ENCODE data around the gene TIMM21. TPM values are rescaled to one million over a fixed set of nuclear protein-coding genes. Genes with fewer than 3 reads are reported as not detected.

Gene TIMM21
- total and polyA plus RNA-seq, 9 of the 15 experiments (the other 6 are each of a cell fraction or from before 2014, with no cell fraction given) = 54.7 to 229 (median 83.3) TPM

DNA sequence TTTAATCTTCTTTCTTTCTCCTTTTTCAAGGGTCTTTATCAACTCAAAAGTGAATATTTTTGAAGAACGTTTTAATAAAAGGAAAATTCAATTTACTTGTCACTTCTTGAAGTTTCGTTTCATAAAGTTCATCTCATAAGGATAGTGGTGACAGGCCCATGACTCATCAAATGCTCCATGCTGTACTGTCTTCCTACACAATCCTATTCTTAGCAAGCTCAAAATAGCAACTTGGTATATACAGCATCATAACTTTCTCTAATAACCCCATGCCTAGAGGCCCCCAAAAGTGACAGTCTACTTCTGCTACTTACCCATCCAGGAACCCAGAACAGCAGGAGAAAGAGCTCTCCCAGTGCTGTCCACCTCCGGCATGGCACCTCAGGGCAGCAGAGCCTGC, 8.4 kb upstream of the TIMM21 start (continued):
- no peak for TF ChIP-seq POLR3A (IDR thresholded peaks at IDR 0.05; ENCODE audit: borderline replicate concordance, extremely low read depth, insufficient read depth, insufficient read length)
- TF ChIP-seq, protein P1, sequence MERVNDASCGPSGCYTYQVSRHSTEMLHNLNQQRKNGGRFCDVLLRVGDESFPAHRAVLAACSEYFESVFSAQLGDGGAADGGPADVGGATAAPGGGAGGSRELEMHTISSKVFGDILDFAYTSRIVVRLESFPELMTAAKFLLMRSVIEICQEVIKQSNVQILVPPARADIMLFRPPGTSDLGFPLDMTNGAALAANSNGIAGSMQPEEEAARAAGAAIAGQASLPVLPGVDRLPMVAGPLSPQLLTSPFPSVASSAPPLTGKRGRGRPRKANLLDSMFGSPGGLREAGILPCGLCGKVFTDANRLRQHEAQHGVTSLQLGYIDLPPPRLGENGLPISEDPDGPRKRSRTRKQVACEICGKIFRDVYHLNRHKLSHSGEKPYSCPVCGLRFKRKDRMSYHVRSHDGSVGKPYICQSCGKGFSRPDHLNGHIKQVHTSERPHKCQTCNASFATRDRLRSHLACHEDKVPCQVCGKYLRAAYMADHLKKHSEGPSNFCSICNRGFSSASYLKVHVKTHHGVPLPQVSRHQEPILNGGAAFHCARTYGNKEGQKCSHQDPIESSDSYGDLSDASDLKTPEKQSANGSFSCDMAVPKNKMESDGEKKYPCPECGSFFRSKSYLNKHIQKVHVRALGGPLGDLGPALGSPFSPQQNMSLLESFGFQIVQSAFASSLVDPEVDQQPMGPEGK (CRISPR knock-in tag; IDR thresholded peaks at IDR 0.05; ENCODE audit: borderline replicate concordance) = no peak
- TF ChIP-seq ZNF408 (CRISPR knock-in tag; IDR thresholded peaks at IDR 0.05; ENCODE audit: low read depth) = no peak
- no peak for TF ChIP-seq MTA3 (IDR thresholded peaks at IDR 0.05; ENCODE audit: borderline replicate concordance)
- TF ChIP-seq GATA2 (CRISPR knock-in tag; IDR thresholded peaks at IDR 0.05) = no peak
- no peak for TF ChIP-seq ZBTB8A (IDR thresholded peaks at IDR 0.05; ENCODE audit: partially characterized antibody)
- no peak for TF ChIP-seq PCBP2 (IDR thresholded peaks at IDR 0.05; ENCODE audit: low read depth, low read length, poor library complexity, severe bottlenecking)
- TF ChIP-seq POLR2AphosphoS2 (IDR thresholded peaks at IDR 0.05; ENCODE audit: low read length) = no peak
- TF ChIP-seq HCFC1 (IDR thresholded peaks at IDR 0.05; ENCODE audit: low read depth, low read length) = no peak
- TF ChIP-seq, protein P2, sequence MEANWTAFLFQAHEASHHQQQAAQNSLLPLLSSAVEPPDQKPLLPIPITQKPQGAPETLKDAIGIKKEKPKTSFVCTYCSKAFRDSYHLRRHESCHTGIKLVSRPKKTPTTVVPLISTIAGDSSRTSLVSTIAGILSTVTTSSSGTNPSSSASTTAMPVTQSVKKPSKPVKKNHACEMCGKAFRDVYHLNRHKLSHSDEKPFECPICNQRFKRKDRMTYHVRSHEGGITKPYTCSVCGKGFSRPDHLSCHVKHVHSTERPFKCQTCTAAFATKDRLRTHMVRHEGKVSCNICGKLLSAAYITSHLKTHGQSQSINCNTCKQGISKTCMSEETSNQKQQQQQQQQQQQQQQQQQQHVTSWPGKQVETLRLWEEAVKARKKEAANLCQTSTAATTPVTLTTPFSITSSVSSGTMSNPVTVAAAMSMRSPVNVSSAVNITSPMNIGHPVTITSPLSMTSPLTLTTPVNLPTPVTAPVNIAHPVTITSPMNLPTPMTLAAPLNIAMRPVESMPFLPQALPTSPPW (CRISPR knock-in tag; IDR thresholded peaks at IDR 0.05) = no peak
- no peak for TF ChIP-seq CBFA2T3 (IDR thresholded peaks at IDR 0.05)
- no peak for TF ChIP-seq PML (IDR thresholded peaks at IDR 0.05; ENCODE audit: low read length)
- TF ChIP-seq, protein P3, sequence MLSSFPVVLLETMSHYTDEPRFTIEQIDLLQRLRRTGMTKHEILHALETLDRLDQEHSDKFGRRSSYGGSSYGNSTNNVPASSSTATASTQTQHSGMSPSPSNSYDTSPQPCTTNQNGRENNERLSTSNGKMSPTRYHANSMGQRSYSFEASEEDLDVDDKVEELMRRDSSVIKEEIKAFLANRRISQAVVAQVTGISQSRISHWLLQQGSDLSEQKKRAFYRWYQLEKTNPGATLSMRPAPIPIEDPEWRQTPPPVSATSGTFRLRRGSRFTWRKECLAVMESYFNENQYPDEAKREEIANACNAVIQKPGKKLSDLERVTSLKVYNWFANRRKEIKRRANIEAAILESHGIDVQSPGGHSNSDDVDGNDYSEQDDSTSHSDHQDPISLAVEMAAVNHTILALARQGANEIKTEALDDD (IDR thresholded peaks at IDR 0.05) = no peak
- no peak for TF ChIP-seq KHSRP (IDR thresholded peaks at IDR 0.05)
- TF ChIP-seq RBM34 (IDR thresholded peaks at IDR 0.05; ENCODE audit: borderline replicate concordance, insufficient read depth, low read length) = no peak
- TF ChIP-seq CHD1 (IDR thresholded peaks at IDR 0.05; ENCODE audit: low read length) = no peak
- TF ChIP-seq HNRNPH1 (optimal IDR thresholded peaks at IDR 0.05; ENCODE audit: low read depth, low read length) = no peak
- no peak for TF ChIP-seq HLTF (IDR thresholded peaks at IDR 0.05)
- 0 out of 2 replicates have a peak, but pooled peaks have one; percentile 47 for TF ChIP-seq SMARCA4 (IDR thresholded peaks at IDR 0.05)

Data from K562 (cell line).